Cardiac fibroblast (primary cell): ENCODE data around the gene PIP4K2C.

Experiments used
- DNase-seq, 2 donors: peaks; one replicate each; pipeline versions ENCODE4 v3.0.0 to v3.0.0-alpha.2; 2010; ENCODE audit warnings: low read depth in 2 of 2
- H3K4me3 ChIP-seq, 2 donors: replicated peaks in 1 of 2; 1 replicate in 1 of 2; 2 replicates in 1 of 2; pipeline ENCODE4 v1.5.1; 2011; ENCODE audit warnings: low read depth in 2 of 2, low read length in 2 of 2, mild to moderate bottlenecking in 2 of 2, moderate library complexity in 1 of 2
- CTCF ChIP-seq: IDR thresholded peaks from one replicate; pipeline ENCODE4 v1.5.1; 2011; ENCODE audit warnings: low read depth, mild to moderate bottlenecking, low read length, inconsistent platforms

The PIP4K2C gene

GRCh38 chr12:57602544-57602943, 11.6 kb downstream of the PIP4K2C start:
- no peak for DNase-seq
- H3K4me3 ChIP-seq: no peak overlapping the region
- TF ChIP-seq CTCF: no peak

- DNase-seq: no peak
- TF ChIP-seq CTCF: no peak
- H3K4me3 ChIP-seq: no peak overlapping the region
Measured at GRCh38 chr12:57603324-57603723, 12.3 kb downstream of the PIP4K2C start.

GRCh38 chr12:57603815-57604453, 12.9 kb downstream of the PIP4K2C start:
- peak; percentile 35 to 74 for DNase-seq
- TF ChIP-seq CTCF: no peak
- H3K4me3 ChIP-seq: peak overlapping the region; percentile 59 to 72

GRCh38 chr12:57604454-57604991, 13.5 kb downstream of the PIP4K2C start, which contains the start of gene DTX3:
Gene DTX3, plus strand, starts transcription at chr12:57604824. Its CDS starts 1,694 bp downstream, at chr12:57606518.
- TF ChIP-seq CTCF: no peak
- DNase-seq: peak; percentile 10 to 39
- H3K4me3 ChIP-seq: peak within 1 kb of the TSS; percentile 59 to 72

- TF ChIP-seq CTCF: no peak
- peak in 1 of 2 donors; percentile 35 for DNase-seq
Measured at GRCh38 chr12:57604992-57605810, 14.2 kb downstream of the PIP4K2C start.

GRCh38 chr12:57605811-57606311, 14.9 kb downstream of the PIP4K2C start:
- H3K4me3 ChIP-seq: no peak overlapping the region
- no peak for DNase-seq

More at GRCh38 chr12:57604992-57605810, 14.2 kb downstream of the PIP4K2C start:
- peak overlapping the region; percentile 59 to 72 for H3K4me3 ChIP-seq

More at GRCh38 chr12:57605811-57606311, 14.9 kb downstream of the PIP4K2C start:
- no peak for TF ChIP-seq CTCF
